Left cardiac atrium (tissue), 2 donors: ENCODE measurements around the gene TSPAN13. TPM values are rescaled to one million over a fixed set of nuclear protein-coding genes. Genes with fewer than 3 reads are reported as not detected.

ENCODE experiments used
- total RNA-seq, 2 donors: library from RNA; stranded (reverse); fragmentation: NEBNext Ultra II Directional; extraction: Animal tissue kit (Norgen Biotek cat#: 25700); gene quantifications; one replicate each; pipeline ENCODE4 v1.2.1, GENCODE V29; 2021
- donor health status: DM: no; HTN: yes; CAD: no; lungs with severe emphysema.
- donor health status: DM: yes; HTN: yes; CAD: no.

TSPAN13 gene
- total RNA-seq, 2 donors from 2014 or later = 19.6 to 20.1 TPM

Other genes starting within 250 kb of the TSPAN13 start
- gene LRRC72, start 226.9 kb upstream of the TSPAN13 start, total RNA-seq = not detected
- 10 to 100 TPM; 25.1 to 28.6 TPM for gene ANKMY2, start 108.0 kb upstream of the TSPAN13 start, total RNA-seq
- 100 to 1,000 TPM; 133 to 144 TPM for gene BZW2, start 107.6 kb upstream of the TSPAN13 start, total RNA-seq
- not detected for gene AGR2, start 51.2 kb downstream of the TSPAN13 start, total RNA-seq
- not detected for gene AGR3, start 128.2 kb downstream of the TSPAN13 start, total RNA-seq